GM19035 (cell line): Measurements from ENCODE around the gene TREML1.
"Not testable (repeated sequence)": the region's sequence is repeated elsewhere in the genome, so short reads cannot be mapped to it uniquely, and the experiment has no call there.

ENCODE experiments used
- ATAC-seq: cut with Tn5 transposase; IDR thresholded peaks from one replicate; pipeline ENCODE4 v1.9.1; 2021; ENCODE audit not compliant: unreplicated experiment

TREML1 gene

DNA sequence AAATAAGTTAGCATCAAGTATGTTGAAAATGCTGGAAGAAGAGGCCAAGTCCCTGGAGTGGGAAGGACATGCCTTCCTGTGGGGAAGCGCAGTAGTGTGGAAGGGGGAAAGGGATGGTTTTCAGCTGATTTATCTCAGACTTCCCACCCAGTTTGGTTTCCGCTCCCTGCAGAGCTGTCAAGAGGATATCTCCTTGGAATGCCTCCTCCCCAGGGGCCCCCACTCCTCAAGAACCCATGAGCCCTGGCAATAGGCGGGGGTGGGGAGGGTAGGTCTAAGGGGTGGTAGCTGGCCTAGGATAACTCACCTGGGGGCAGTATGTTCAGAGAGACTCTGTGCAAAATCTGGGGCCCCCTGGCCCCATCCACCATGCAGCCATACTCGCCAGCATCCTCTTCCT is 696 bp downstream of the TREML1 start:
- ATAC-seq = no peak

- ATAC-seq = no peak
Observed at GRCh38 chr6:41150671-41151070, 3.5 kb downstream of the TREML1 start.

GRCh38 chr6:41147917-41148316 is 6.2 kb downstream of the TREML1 start:
- ATAC-seq = no peak

- ATAC-seq = no peak
Observed at GRCh38 chr6:41136911-41137310, 17.2 kb downstream of the TREML1 start.

DNA sequence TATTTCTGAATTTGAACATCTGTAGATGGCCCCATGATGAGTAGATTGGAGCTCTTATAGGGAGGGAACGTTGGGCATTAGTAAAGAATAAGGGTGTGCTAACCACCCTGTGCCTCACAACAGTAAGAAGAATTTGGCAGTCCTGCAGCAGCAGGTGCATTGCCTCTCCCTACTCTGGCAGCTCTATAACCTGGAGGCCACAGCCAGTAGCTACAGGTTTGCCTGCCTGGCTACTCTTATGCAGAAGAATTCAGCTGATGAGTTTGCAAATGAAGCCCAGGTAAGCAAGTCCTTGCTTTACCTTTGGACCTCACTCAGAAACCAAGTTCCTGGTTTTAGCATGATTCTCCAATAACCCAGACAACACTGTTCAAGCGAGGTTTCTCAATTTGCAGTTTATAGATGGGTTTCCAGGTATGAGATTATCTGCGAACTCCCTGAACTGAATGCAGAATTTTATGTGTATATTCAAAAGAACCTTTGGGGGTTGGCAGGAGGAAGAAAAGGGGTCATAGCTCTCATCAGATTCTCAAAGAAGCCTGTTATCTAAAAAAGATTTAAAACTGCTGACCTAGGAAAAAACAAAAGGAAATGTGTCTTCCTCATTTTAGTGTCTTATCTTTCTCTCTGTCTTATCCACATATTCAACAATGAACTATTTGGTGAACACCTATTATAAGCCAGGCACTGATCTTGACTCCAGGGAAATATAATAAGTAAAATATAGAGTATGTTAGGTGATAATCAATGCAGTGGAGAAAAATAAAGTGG is 18.9 kb downstream of the TREML1 start:
- no peak for ATAC-seq

GRCh38 chr6:41132254-41132653 is 21.9 kb downstream of the TREML1 start:
- ATAC-seq = no peak

DNA sequence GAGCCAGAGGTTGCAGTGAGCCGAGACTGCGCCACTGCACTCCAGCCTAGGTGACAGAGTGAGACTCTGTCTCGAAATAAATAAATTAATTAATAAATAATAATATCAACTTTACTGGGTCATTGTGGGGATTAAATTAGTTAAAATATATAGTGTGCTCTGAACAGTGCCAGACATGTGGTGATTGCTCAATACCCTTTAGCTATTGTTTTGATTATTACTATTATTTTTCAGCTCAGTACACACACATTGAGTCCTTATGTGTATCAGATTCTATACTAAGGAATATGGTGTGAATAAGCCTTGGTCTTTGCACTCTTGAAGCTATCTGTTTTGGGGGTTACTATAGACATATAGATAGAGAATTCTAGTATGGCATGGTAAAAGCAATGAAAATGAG is 28.9 kb downstream of the TREML1 start:
- ATAC-seq = no peak

- ATAC-seq = no peak
Observed at GRCh38 chr6:41122918-41123317, 31.2 kb downstream of the TREML1 start.

DNA sequence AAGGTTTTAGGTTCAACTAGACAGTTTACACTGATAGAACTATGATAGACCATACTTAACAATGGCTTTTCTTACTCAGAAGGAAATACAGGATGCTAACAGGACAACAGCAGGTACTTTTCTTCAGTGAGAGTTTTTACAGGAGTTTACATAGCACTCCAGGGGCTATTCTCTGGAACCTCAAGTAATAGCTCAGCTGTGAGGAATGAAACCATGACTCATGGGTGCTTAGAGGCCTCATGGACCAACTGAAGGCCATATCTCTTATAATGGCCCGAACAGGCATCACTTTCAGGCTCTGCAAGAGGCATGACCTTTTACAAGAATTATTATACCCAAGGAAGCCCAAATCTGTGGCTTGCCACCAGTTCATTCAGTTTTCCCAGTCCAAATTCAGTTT is 31.8 kb downstream of the TREML1 start:
- ATAC-seq = no peak

DNA sequence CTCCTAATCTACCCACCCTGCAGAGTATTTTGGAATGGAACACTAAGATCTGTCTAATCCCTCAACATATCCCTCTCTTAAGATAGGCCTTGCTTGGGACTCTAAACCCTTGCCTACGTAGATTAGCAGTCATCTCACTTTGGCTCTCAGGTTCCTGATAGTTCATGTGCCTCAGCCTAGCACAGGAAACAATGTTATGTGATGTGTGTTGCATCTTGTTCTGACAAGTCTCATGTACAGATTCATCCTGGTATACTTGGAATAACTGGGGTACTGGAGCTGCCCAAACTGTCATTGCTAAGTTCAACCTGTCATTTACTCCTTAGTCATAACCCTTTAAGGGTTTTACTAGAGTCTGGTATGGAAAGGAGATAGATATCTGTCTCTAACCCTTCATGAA is 34.1 kb downstream of the TREML1 start:
- ATAC-seq = no peak

- no peak for ATAC-seq
Observed at GRCh38 chr6:41119508-41119907, 34.6 kb downstream of the TREML1 start.

- not testable (repeated sequence) for ATAC-seq
Observed at GRCh38 chr6:41115027-41115426, 39.1 kb downstream of the TREML1 start.

DNA sequence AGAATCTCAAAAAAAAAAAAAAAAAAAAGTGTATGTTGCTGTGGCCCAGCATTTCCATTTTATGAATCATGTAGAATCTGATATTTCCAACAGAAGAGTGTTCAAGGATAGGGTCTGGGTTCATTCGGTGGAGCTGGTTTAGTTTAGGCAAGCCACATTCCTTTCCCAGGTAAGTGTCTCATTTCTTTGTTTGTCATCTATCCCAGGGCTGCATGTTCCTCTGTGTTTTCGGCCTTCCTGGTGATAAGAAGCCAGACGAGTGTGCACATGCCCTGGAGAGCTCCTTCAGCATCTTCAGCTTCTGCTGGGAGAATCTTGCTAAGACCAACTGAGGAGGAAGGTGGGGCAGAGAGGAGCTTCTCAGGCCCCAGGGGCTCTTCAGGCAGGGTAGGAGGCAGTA is 43.1 kb downstream of the TREML1 start:
- ATAC-seq = no peak

DNA sequence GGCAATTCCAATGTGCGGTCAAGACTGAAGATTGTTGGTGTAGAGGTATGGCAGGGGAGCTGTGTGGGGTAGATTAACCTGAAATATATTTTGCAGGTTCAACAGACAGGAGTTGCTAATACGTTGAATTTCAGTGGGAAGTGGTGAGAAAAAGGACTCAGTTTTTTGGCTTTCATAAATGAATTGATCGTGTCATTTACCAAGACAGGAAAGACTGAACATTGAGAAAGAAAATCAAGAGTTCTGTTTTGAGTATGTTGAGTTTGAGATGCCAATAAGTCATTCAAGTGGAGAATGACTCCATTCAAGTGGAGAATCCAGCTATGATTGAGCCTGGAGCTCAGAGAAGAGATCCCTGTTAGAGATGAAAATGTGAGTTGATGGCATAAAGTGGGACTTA is 50.3 kb downstream of the TREML1 start:
- ATAC-seq = no peak

- ATAC-seq = no peak
Observed at GRCh38 chr6:41100871-41101287, 53.3 kb downstream of the TREML1 start.
